ENCODE measurements around the gene OLFML2B.
"Not testable (repeated sequence)": the region's sequence is repeated elsewhere in the genome, so short reads cannot be mapped to it uniquely, and the experiment has no call there.

Gene OLFML2B

GRCh38 chr1:162033428-162033827, 9.8 kb upstream of the OLFML2B start:
- no peak for DNase-seq

GRCh38 chr1:162030759-162031280, 7.2 kb upstream of the OLFML2B start:
- DNase-seq: no peak

GRCh38 chr1:162029157-162029556, 5.5 kb upstream of the OLFML2B start:
- DNase-seq: no peak

- DNase-seq: no peak
Observed at GRCh38 chr1:162028726-162029125, 5.1 kb upstream of the OLFML2B start.

- no peak for DNase-seq
Observed at GRCh38 chr1:162026881-162027280, 3.2 kb upstream of the OLFML2B start.

GRCh38 chr1:162025541-162025940, 1.9 kb upstream of the OLFML2B start:
- no peak for DNase-seq

GRCh38 chr1:162023181-162023546, 505 bp downstream of the OLFML2B start:
- no peak for DNase-seq

- DNase-seq: no peak
Observed at GRCh38 chr1:162022626-162023025, 1.0 kb downstream of the OLFML2B start.

- no peak for DNase-seq
Observed at GRCh38 chr1:162021124-162021523, 2.5 kb downstream of the OLFML2B start.

- no peak for DNase-seq
Observed at GRCh38 chr1:162020150-162020549, 3.5 kb downstream of the OLFML2B start.

GRCh38 chr1:162019446-162019845, 4.2 kb downstream of the OLFML2B start:
- no peak for DNase-seq

- no peak for DNase-seq
Observed at GRCh38 chr1:162019006-162019405, 4.7 kb downstream of the OLFML2B start.

- DNase-seq: no peak
Observed at GRCh38 chr1:162018418-162018817, 5.3 kb downstream of the OLFML2B start.

- DNase-seq: not testable (repeated sequence)
Observed at GRCh38 chr1:162017791-162018190, 5.9 kb downstream of the OLFML2B start.

GRCh38 chr1:162016631-162017030, 7.0 kb downstream of the OLFML2B start:
- no peak for DNase-seq

GRCh38 chr1:162015196-162015595, 8.5 kb downstream of the OLFML2B start:
- no peak for DNase-seq

- no peak for DNase-seq
Observed at GRCh38 chr1:162014202-162014601, 9.5 kb downstream of the OLFML2B start.

- no peak for DNase-seq
Observed at GRCh38 chr1:162013289-162013688, 10.4 kb downstream of the OLFML2B start.

GRCh38 chr1:162011337-162012012, 12.2 kb downstream of the OLFML2B start:
- no peak for DNase-seq

- no peak for DNase-seq
Observed at GRCh38 chr1:162010175-162010506, 13.5 kb downstream of the OLFML2B start.

- no peak for DNase-seq
Observed at GRCh38 chr1:162009501-162010174, 14.0 kb downstream of the OLFML2B start.

- DNase-seq: no peak
Observed at GRCh38 chr1:162008799-162009198, 14.9 kb downstream of the OLFML2B start.

GRCh38 chr1:162007466-162007865, 16.2 kb downstream of the OLFML2B start:
- no peak for DNase-seq

- DNase-seq: no peak
Observed at GRCh38 chr1:162006081-162006480, 17.6 kb downstream of the OLFML2B start.

All from NCI-H187 (cell line).